AG09309 (cell line): Measurements from ENCODE around the gene ITGA11.

Source experiments
- DNase-seq: peaks from one replicate; pipeline ENCODE4 v3.0.0-alpha.2; 2010; ENCODE audit warnings: low read depth
- H3K4me3 ChIP-seq: 2 replicates; pipeline ENCODE4 v1.5.1; 2011; ENCODE audit warnings: mild to moderate bottlenecking, low read depth, low read length, moderate library complexity; ENCODE audit not compliant: control insufficient read depth
- TF ChIP-seq, protein P1 (sequence below): IDR thresholded peaks from 2 replicates; pipeline ENCODE4 v1.5.1; 2011; ENCODE audit warnings: mild to moderate bottlenecking, low read depth, low read length, inconsistent platforms; ENCODE audit not compliant: insufficient read depth, control insufficient read depth; ENCODE audit errors: missing control alignments

ITGA11 gene

DNA sequence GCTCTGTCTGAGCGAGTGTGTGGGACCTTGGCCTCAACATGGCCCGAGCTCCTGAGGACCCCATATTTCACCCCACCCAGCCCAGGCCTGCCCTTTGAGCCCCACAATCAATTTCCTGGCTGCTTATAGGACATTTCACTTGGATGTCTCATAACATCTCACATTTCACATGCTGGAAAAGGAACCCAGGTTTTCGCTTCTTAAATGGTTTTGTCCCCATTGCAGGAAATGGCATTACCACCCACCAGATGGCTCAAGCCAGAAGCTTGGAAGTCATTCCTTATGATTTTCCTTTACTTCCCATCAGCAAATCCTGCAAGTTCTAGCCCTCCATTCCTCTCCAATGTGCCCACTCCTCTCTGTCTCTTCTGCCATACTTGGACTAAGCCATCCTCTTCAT lies 14.9 kb downstream of the ITGA11 start:
- TF ChIP-seq, protein P1, sequence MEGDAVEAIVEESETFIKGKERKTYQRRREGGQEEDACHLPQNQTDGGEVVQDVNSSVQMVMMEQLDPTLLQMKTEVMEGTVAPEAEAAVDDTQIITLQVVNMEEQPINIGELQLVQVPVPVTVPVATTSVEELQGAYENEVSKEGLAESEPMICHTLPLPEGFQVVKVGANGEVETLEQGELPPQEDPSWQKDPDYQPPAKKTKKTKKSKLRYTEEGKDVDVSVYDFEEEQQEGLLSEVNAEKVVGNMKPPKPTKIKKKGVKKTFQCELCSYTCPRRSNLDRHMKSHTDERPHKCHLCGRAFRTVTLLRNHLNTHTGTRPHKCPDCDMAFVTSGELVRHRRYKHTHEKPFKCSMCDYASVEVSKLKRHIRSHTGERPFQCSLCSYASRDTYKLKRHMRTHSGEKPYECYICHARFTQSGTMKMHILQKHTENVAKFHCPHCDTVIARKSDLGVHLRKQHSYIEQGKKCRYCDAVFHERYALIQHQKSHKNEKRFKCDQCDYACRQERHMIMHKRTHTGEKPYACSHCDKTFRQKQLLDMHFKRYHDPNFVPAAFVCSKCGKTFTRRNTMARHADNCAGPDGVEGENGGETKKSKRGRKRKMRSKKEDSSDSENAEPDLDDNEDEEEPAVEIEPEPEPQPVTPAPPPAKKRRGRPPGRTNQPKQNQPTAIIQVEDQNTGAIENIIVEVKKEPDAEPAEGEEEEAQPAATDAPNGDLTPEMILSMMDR: no peak
- no peak overlapping the region for H3K4me3 ChIP-seq
- DNase-seq: no peak

DNA sequence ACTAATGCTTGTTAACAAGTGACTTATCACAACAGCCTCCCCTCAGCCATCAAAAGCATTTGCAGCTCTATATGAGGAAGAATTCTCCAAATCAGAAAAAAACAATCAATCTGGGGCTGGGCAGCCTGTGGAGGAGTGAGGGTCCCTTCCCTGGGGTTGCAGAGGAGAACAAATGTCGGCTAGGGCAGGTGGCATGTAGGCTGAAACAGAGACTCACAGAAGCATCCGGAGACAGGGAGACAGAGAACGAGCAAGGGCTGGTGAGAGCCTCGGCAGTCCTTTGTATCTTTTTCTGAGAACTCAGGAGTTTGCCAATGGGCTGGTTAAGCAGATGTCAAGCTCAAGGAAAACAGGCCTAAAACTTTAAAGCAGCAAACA lies 15.8 kb downstream of the ITGA11 start:
- TF ChIP-seq, protein P1: no peak
- DNase-seq: no peak

DNA sequence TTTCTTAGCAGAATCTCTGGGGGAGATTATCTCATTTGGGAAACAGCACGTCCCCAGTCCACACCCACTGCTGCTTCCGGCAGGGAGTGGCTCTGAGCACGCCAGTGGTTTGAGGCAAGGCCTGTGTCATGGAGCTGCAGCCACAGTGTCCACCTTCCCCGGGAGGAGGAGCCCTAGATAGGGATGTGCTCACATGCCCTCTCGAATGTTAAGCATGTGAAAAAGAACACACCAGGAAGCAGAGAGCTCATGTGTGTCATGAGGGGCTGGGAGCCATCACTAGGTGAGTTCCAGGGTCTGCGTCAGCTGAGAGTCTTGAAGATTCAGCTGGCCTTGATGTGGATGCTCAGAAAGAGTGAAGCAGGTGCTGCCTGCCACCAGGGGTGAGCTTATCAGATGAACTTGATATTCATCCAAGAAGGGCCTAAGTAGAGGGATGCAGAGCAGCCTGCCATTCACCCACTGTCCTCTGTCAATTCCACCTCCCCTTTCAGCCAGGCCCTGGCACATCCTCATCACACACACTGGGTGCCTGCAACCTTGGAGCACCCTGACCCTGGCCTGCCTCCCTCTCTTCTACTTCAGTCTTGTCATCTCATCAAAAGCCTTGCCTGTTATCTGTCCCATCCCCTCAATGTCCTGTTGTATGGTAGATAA lies 16.3 kb downstream of the ITGA11 start:
- TF ChIP-seq, protein P1: no peak
- H3K4me3 ChIP-seq: no peak overlapping the region
- DNase-seq: no peak

More for the DNA sequence above, 15.8 kb downstream of the ITGA11 start:
- H3K4me3 ChIP-seq: no peak overlapping the region

DNA sequence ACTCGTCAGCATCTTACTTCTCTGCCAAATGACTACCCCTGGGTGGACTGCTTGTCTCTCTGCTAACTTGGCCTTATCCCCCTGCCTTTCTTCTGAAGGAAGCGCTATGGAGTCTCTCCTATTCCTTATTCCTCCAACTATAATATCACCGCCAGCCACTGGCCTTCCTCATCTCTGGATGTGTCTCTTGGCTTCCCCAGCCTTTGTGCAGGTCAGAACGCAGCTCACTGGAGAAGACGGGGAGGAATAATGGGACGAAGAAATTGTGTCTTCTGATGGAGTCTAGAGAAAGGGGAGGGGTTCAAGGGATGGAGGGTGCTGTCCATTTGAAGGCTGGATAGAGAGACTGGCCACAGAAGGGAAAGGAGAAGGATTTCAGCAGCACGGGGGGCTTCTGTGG lies 16.9 kb downstream of the ITGA11 start:
- TF ChIP-seq, protein P1: no peak
- no peak overlapping the region for H3K4me3 ChIP-seq
- no peak for DNase-seq

DNA sequence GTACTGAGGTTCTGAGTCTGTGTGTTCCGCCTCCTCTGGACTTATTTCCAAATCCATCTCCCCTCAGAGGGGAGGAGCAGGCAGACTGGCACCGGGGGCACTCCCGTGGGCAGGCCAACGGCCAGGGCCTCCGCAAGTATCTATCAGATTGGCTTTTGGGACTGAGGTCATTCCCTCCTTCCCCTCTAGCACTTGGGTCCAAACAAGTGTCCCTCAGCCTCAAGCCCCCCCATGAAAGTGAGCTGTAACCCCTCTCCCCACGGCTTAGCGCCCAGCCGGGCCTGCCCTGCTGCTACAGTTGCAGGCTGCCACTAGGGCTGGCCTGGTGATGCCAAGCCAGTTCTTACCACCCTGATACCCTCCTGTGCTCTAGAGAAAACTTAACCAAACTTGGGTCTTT lies 17.4 kb downstream of the ITGA11 start:
- TF ChIP-seq, protein P1: no peak
- no peak for DNase-seq

DNA sequence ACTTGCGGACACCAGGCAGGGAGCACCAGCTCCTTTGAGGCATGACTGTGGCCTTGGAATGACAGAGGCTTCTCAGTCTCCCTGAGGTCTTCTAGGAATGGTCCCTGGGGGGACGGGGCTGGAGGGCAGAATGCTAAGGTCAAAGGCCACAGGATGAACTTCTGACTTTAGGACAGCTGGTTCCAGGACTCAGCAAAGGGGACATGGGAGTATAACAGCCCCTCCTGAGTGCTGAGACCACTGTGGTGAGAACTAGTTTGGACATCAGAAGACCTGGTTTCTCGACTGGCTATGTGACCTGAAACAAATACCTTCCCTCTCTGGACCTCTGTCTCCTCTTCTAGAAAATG lies 17.8 kb downstream of the ITGA11 start:
- no peak for DNase-seq
- H3K4me3 ChIP-seq: no peak overlapping the region
- TF ChIP-seq, protein P1: no peak

More for the DNA sequence above, 17.4 kb downstream of the ITGA11 start:
- no peak overlapping the region for H3K4me3 ChIP-seq
